Stimulated activated CD8-positive, alpha-beta memory T cell treated with anti-CD3 and anti-CD28 coated beads, Interleukin-7, amount 100 ng/mL, for 1 hour (primary cell): ENCODE measurements around the gene ADGRE2.

ENCODE experiments used
- DNase-seq, 2 donors: peaks; one replicate each; pipeline ENCODE4 v3.0.0-alpha.2; 2020; ENCODE audit warnings: low read depth in 2 of 2

The ADGRE2 gene

GRCh38 chr19:14735915-14736314 lies 42.4 kb downstream of the ADGRE2 start:
- no peak for DNase-seq

GRCh38 chr19:14733574-14733973 lies 44.8 kb downstream of the ADGRE2 start:
- no peak for DNase-seq

- no peak for DNase-seq
Measured at GRCh38 chr19:14732510-14732909, 45.9 kb downstream of the ADGRE2 start.

GRCh38 chr19:14731200-14731599 lies 47.2 kb downstream of the ADGRE2 start:
- DNase-seq, result no peak

- DNase-seq, result no peak
Measured at GRCh38 chr19:14728595-14728994, 49.8 kb downstream of the ADGRE2 start.

- DNase-seq, result no peak
Measured at GRCh38 chr19:14722127-14722526, 56.2 kb downstream of the ADGRE2 start.

GRCh38 chr19:14719162-14719561 lies 59.2 kb downstream of the ADGRE2 start:
- no peak for DNase-seq

- no peak for DNase-seq
Measured at GRCh38 chr19:14718522-14719116, 59.7 kb downstream of the ADGRE2 start.

GRCh38 chr19:14715841-14716240 lies 62.5 kb downstream of the ADGRE2 start:
- DNase-seq, result no peak

- DNase-seq, result no peak
Measured at GRCh38 chr19:14704450-14704849, 73.9 kb downstream of the ADGRE2 start.

- no peak for DNase-seq
Measured at GRCh38 chr19:14703833-14704232, 74.5 kb downstream of the ADGRE2 start.

- DNase-seq, result no peak
Measured at GRCh38 chr19:14700711-14701375, 77.5 kb downstream of the ADGRE2 start.

- DNase-seq, result no peak
Measured at GRCh38 chr19:14699641-14700040, 78.7 kb downstream of the ADGRE2 start.

GRCh38 chr19:14695471-14695870 lies 82.9 kb downstream of the ADGRE2 start:
- no peak for DNase-seq

- no peak for DNase-seq
Measured at GRCh38 chr19:14694641-14695266, 83.6 kb downstream of the ADGRE2 start.

- DNase-seq, result peak; percentile 96 to 98
Measured at GRCh38 chr19:14689598-14690503, 88.5 kb downstream of the ADGRE2 start, which contains the start of gene ZNF333. ZNF333 (plus strand) TSS chr19:14690048; CDS start chr19:14693492, 3,444 bp downstream.

GRCh38 chr19:14686411-14686810 lies 91.9 kb downstream of the ADGRE2 start:
- no peak for DNase-seq

- no peak for DNase-seq
Measured at GRCh38 chr19:14683439-14683838, 94.9 kb downstream of the ADGRE2 start.
